Vagina (tissue), 2 donors: ENCODE results near the gene ZNF878.

ENCODE experiments used
- CTCF ChIP-seq, 3 experiments: fragments of 450-650 bp in 2 of 3; fragments of 200-600 bp in 1 of 3; sonication (generic) in 1 of 3; IDR thresholded peaks; one replicate each; pipeline ENCODE4 v1.5.1; 2017 to 2019; ENCODE audit warnings: antibody characterized with exemption in 3 of 3, mild to moderate bottlenecking in 2 of 3, moderate library complexity in 2 of 3
- POLR2A ChIP-seq, 2 donors: fragments of 450-650 bp; IDR thresholded peaks; one replicate each; pipeline ENCODE4 v1.6.1; 2017; ENCODE audit warnings: antibody characterized with exemption in 2 of 2, mild to moderate bottlenecking in 2 of 2, moderate library complexity in 2 of 2
- POLR2AphosphoS5 ChIP-seq, 2 donors: sonication (generic); formaldehyde crosslinking; IDR thresholded peaks; one replicate each; pipeline ENCODE4 v1.9.0; 2017; ENCODE audit warnings: antibody characterized with exemption in 2 of 2, mild to moderate bottlenecking in 2 of 2, low read depth in 1 of 2; ENCODE audit not compliant: insufficient read depth in 1 of 2

DNA sequence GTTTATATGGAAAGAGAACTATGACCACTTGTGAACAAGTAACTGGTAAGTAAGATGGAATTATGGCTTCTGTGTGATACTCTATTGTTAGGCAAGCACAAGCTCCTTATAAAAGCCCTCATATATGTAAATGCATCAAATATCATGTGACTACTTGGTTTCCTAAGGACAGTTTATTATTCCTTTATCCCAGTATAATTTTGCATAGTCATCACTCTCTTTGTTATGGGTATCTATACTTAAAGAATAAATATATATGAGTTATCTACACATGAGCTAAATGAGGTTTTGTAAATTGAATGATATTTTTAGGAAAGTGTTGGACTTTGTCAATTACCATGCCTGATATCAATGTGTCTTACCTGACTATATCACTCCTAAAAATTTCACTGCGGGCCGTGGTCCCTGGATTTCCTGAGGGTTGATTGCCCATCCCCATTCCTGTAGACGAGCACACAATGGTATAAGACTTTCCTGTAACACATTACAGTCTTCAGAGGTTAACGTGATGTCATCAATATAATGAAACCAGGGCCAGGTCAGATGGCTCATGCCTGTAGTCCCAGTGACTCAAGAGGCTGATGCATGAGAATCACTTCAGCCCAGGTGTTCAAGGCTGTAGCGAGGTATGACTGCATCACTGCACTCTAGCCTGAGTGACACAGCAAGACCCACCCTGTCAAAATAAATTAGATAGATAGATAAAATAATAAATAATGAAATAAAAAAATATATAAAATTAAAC is 32.5 kb upstream of the ZNF878 start:
- no peak for TF ChIP-seq CTCF (IDR thresholded peaks at IDR 0.05)
- TF ChIP-seq POLR2A (IDR thresholded peaks at IDR 0.05), result no peak
- TF ChIP-seq POLR2AphosphoS5 (IDR thresholded peaks at IDR 0.05; ENCODE audit: insufficient read depth in 1 of 2, low read depth in 1 of 2), result no peak
